Measurements from ENCODE around the gene MTCL1.

Gene MTCL1

DNA sequence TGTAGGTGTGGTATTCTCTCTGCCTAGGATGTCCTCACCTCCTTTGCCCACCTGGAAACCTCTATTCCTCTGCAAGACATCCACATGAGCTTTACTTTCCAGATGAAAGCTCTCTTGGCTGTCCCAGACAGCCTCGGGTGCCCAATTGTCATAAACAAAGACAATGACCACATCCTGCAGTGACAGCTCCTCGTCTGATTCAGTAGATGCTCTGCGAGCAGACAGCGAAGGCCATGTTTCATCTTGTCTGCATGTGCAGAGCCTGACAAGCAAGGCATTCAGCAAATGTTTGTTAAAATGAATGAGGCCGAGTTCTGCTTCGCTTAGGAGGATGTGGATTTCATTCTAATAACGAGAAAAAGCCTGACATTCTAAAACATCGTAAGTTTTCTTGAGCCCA lies 150.9 kb downstream of the MTCL1 start:
- no peak for DNase-seq (ENCODE audit: low read depth in 1 of 2, low spot score in 1 of 2)

GRCh38 chr18:8856769-8857393 lies 151.5 kb downstream of the MTCL1 start:
- DNase-seq (ENCODE audit: low read depth in 1 of 2, low spot score in 1 of 2) = no peak

DNA sequence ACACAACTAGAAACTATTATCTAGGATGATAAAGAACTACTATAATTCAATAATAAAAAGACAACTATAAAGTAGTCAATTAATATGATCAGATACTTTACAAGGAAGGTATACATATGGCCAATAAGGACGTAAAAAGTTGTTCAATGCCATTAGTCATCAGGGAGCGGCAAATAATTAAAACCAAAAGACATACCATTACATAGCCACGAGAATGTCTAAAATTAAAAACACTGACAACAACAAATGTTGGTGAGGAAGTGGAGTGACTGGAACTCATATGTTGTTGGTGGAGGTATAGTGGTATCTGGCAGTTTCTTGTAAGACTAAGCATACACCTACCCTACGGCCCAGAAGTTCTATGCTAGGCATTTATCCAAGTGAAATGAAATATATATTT lies 152.4 kb downstream of the MTCL1 start:
- DNase-seq (ENCODE audit: low read depth in 1 of 2, low spot score in 1 of 2) = no peak

DNA sequence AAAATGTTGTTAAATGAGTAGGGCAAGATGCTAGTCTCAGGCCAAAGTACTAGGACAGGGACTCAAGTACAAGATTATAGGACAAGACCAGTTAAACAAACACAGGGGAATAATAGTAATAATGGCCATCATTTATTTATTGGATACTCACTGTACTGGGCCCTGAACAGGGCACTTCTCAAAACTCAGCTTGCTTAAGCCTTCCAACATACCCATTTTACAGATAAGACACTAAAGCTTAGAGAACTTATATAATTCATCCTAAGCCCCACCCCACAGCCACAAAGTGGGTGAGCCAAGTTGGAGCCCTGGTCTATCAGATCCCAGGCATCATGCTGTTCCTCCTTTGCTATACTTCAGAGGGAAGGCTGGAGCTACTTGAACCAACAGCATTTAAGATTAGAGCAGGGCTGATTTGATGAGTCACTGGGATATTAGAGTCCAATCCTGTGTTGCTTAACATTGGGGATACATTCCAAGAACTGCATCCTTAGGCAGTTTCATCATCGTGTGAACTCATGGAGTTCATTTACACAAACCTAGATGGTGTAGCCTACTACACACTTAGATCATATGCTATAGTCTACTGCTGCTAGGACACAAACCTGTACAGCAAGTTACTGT lies 153.6 kb downstream of the MTCL1 start:
- no peak for DNase-seq (ENCODE audit: low read depth in 1 of 2, low spot score in 1 of 2)

DNA sequence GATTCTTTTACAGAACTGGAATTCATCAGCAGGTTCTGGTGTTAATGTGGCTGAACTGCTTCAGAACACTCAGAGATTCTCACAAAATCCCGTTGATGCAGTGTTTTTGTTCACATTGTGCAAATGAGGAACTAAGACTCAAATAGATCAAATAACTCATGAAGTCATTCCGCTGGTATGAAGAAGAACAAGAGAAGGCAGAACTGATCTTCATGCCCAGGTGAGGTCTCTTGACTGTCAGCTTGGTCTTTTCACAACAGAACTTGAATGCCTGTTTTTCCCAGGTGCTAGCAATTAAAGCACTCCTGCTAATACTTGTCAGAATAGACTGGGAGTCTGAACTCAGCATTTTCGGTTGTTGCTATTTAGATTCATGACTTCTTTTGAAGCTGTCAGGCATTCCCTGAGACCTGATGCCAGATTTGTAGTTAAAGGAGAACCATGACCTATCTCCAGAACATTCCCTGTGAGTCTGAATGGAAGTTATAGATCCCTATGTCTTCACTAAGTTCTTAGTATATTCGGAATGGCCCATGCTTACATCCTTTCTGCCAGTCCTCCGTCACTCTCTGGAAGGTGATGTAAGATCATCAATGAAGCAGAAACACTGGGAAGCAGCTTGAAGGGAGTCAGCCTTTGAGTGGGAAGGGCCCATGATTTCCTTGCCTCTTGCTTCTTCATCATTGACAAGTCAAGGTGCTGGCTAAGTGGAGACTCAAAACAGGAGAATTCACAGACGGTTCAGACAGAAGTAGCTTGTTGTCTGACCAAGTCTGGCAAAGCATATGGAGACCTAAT lies 155.7 kb downstream of the MTCL1 start:
- no peak for DNase-seq (ENCODE audit: low read depth in 1 of 2, low spot score in 1 of 2)

DNA sequence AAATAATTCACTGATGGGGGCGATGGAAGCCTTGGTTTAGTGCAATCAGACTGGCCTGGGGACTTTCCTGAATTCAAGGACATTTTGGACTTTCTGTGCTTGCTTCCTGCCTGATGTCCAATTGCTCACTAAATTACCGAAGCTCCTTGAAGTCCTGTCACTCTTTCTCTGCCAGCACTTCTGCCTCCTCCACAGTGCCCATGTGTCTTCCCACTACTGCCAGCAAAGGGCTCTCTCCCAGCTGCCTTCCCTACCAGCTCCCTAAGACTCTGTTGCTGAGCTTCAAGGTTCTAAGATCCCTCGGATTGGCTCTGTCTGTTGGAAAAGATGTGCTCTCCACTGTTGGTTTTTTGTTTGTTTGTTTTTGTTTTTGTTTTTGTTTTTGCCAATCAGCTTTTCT lies 158.1 kb downstream of the MTCL1 start:
- no peak for DNase-seq (ENCODE audit: low read depth in 1 of 2, low spot score in 1 of 2)

DNA sequence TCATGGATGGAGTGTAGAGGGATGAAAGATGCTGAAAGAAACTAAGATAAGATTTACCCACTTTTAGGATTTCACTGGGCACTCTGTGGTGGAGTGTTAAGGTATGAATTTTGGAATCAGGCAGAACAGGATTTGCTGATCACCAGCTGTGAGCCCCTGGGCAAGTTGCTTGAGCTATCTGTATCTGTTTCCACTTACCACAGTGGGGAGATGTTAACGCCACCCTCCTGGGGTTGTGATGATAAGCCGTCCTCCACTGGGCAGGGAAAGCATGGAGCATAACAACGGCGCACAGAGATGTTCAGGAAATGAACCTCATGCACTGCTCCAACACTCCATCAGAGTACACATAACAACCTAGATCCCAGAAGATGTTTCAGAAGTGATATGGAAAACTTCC lies 160.6 kb downstream of the MTCL1 start:
- no peak for DNase-seq (ENCODE audit: low read depth in 1 of 2, low spot score in 1 of 2)

DNA sequence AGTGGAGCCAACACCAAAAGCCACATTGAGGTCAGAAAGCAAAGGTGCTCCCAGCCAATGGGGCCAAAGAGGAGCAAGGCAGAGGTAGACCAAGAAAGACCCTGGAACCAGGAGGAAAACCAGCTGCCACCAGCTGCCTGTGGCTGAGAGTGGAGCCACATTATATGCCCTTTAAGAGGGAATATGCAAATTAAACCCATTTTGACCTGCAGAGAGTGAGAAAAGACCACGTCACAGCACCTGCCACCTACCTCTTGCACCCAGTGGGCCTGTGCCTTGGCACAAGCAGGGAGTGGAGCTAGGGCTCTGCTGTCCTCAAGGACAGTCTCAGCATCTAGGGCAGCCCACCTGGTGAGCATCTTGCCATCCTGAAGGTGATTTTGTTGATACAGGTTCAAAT lies 161.3 kb downstream of the MTCL1 start:
- DNase-seq (ENCODE audit: low read depth in 1 of 2, low spot score in 1 of 2) = no peak

GRCh38 chr18:8868276-8868675 lies 162.9 kb downstream of the MTCL1 start:
- no peak for DNase-seq (ENCODE audit: low read depth in 1 of 2, low spot score in 1 of 2)

GRCh38 chr18:8868779-8869415 lies 163.5 kb downstream of the MTCL1 start:
- DNase-seq (ENCODE audit: low read depth in 1 of 2, low spot score in 1 of 2) = no peak

DNA sequence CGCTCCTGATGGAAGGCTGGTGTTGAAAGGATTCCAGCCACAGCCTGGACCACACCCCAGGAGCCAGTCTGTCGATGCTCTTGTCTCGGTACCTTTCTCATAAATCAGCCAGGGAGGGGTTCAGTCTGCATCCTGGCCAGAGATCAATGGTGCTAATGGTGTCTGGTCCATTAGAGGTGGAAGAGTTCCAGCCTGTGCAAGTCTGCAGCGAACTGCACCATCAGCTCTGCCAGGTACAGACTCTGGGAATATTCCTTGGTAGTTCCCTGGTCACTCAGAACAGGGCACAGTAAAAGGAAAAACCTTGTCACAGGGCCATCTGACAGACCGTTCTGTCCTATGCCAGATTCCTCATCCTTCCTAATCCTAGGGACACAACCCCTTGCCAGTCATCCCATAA lies 164.3 kb downstream of the MTCL1 start:
- DNase-seq (ENCODE audit: low read depth in 1 of 2, low spot score in 1 of 2) = no peak

DNA sequence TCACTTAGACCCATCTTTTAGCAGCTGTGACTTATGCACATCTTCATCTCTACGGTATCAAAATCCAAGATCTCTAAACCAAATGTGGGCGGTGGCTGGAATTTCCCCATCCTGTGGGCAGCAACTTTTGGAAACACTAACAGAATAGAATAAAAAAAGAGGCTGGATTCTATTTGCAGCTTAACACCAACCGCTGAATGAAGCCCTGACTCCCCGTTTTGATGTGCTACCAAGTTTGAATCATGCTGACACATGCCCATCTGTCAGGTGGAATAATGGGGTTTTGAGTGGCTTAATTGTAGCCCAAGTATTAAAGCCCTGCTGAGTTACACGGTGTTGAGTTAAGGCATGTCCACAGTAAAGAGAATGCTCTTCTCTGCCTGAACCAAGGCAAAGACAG lies 165.2 kb downstream of the MTCL1 start:
- no peak for DNase-seq (ENCODE audit: low read depth in 1 of 2, low spot score in 1 of 2)

DNA sequence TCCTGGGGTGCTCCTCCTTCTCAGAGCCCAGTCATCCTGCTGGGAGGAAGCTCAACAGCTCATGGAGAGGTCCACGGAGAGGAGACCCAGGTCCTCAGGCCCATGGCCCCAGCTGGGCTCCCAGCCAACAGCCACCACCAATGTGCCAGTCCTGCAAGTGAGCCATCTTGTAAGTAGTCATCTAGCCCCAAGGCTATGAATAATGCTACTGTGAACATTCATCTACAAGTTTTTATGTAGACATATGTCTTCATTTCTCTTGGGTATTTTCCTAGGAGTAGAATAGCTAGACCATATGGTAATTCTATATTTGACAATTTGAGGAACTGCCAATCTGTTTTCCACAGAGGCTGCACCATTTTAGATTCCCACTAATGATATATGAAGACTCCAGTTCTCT lies 166.1 kb downstream of the MTCL1 start:
- DNase-seq (ENCODE audit: low read depth in 1 of 2, low spot score in 1 of 2) = no peak

- no peak for DNase-seq (ENCODE audit: low read depth in 1 of 2, low spot score in 1 of 2)
Measured at GRCh38 chr18:8874872-8875271, 169.5 kb downstream of the MTCL1 start.

- DNase-seq (ENCODE audit: low read depth in 1 of 2, low spot score in 1 of 2) = no peak
Measured at GRCh38 chr18:8876887-8877286, 171.5 kb downstream of the MTCL1 start.

- no peak for DNase-seq (ENCODE audit: low read depth in 1 of 2, low spot score in 1 of 2)
Measured at GRCh38 chr18:8881103-8881502, 175.7 kb downstream of the MTCL1 start.

All from activated T-helper 1 cell treated with anti-CD3 and anti-CD28 coated beads, Interleukin-2, amount 50 U/mL, for 16 hours (primary cell).